HG02981 (cell line): ENCODE data around the gene PNPLA4.

Experiments
- ATAC-seq: cut with Tn5 transposase; IDR thresholded peaks from one replicate; pipeline ENCODE4 v1.9.1; 2021; ENCODE audit warnings: mild to moderate bottlenecking, moderate library complexity; ENCODE audit not compliant: unreplicated experiment

Gene PNPLA4, protein sequence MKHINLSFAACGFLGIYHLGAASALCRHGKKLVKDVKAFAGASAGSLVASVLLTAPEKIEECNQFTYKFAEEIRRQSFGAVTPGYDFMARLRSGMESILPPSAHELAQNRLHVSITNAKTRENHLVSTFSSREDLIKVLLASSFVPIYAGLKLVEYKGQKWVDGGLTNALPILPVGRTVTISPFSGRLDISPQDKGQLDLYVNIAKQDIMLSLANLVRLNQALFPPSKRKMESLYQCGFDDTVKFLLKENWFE

DNA sequence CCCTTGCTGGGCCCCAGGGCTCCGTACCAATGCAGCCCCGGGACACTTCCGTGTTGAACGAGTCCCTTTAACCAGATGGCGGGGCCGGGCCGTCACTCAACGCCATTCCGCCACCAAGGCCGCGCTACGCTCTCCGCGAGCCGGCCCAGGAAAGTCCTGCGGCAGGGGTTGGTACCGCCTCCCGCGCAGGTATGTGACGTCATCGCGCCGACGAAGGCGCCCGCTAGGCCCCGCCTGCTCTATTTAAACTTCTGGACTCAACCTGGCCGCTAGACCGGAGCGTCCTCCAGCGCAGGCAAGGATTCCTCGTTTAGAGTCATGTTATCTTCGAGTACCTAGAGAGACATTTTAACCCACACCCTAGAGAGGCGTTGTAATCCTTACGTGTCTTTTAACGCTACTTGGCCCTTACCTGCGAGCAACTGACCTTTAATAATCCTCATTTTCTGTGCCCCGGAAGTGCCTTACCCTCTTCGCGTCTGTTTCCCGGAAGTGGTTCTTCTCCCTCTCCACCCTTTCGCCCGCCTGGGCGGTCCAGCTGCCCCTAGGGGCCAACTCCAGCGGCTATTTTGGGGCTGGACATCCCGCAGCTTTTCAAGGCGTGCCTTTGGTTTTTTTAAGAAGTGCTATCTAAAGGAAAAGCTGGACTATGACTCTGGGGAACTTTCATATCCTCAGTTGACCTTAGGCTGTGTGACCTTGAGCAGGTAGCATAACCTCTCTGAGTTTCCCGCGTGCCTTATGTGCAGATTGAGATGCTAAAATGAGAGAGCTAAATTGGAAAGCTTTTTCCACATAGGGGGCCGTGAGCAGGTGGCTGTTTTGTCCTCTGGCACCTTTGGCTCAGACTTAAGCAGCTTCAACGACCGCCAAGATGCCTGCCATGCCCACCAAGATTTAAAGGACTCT is at the start of gene PNPLA4:
TSS of gene PNPLA4 (minus strand) at position 155 of the 909 bp plus-strand sequence. CDS start 1,294 bp downstream, outside the sequence.
- peak; percentile 90 for ATAC-seq

DNA sequence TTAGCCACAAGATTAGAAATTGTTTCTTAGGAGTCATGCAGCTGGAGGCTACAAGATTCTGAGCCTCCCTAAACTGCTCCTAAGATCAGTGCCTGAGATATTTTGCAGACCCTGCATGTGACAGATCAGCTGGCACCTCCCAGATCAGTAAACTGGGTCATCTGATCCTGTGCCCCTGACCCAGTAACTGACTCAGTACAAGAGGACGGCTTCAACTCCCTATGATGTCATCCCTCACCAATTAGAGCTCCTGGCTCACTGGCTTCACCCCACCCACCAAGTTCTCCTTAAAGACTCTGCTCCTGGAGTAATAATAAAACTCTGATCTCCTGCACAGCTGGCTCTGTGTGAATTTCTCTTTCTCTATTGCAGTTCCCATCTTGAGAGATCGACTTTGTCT is 45.4 kb upstream of the PNPLA4 start:
- ATAC-seq = no peak

DNA sequence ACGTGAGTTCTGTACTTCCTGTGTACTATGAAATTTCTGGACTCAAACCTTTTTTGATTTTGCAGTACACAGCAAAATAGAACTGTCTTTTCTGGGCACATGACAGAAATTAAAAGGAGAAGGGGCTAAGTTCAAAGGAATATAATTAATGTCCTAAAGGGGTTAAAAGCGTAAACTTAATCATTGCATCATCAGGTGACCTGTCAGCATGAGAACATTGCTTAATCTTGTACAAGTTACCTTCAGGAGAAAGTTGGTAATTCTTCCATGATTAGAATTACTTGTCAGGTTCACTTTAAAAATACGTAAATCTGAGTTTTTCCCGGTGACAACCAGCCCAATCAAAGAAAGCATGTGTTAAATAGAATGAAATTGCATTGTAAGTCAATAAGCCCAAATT is 43.2 kb upstream of the PNPLA4 start:
- ATAC-seq = no peak

DNA sequence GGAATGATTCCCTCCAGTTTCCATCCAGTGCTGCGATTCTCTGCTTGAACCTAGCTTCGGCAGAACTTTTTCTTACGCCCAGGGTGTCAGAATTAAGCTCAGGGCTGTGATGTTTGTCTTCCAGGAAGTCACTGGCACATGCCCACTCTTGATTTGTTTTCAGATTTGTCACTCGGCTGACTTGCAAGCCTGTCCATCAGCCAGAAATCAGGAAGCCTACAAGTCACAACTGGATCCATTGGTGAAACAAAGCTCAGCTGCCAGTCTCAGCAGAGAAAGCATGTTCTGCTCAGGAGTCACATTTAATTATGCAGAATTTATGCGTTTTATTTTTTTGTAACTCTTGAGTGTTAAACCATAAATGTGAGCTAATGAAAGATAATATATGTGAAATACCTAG is 38.2 kb upstream of the PNPLA4 start:
- no peak for ATAC-seq

DNA sequence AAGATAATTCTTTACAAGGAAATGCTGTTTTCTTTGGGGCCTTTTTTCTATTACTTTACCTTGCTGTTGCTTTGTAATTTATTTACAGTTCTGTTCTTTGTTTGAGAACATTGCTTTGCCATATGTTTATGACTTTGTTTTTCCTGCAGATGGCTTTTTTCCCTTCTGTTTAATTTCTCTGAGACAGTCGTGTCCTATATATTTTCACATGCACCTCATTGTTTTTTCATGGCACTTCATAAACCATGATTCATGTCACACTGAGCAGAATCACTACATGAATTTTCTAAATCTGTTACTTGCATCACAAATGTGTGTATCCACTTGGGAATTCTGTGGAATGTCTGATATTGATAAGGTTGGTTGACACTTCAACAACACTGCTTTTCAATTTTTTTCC is 33.0 kb upstream of the PNPLA4 start:
- ATAC-seq = no peak

DNA sequence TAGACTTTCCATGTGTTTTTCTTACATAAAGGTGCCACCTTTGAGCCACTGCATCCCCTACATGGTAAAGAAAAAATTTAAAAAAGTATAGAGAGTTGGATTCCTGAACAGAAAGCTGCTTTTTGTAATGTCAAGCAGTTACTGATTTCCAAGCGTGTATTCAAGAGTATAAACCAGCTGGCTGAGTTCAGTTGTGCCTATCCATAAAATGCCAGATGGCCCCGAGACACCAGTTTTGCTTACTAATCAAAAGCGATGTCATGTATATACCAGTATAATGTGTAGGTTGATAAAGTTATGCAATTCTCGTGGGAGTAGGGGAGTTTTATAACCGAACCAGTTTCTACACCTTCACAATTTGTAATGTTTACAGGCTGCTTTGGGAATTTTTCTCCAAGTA is 26.2 kb upstream of the PNPLA4 start:
- ATAC-seq = no peak

DNA sequence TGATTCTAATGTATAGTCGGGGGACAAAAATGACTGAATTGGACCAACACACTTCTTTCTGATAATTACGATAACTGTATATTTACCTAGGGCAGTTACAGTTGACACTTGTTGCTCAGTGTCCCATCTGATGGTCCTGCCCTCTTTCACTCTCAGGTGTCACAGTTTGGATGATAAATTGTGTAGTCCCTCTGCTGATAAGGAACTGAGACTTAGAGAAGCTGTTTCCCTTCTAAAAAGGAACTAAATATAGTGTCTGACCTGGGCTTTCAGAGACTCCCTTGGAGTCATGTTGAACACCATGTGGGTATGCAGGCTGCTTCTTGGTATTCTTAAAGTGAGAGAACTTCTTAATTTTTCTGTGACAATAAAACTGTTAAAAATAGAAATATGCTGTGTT is 23.7 kb upstream of the PNPLA4 start:
- ATAC-seq = peak; percentile 98

DNA sequence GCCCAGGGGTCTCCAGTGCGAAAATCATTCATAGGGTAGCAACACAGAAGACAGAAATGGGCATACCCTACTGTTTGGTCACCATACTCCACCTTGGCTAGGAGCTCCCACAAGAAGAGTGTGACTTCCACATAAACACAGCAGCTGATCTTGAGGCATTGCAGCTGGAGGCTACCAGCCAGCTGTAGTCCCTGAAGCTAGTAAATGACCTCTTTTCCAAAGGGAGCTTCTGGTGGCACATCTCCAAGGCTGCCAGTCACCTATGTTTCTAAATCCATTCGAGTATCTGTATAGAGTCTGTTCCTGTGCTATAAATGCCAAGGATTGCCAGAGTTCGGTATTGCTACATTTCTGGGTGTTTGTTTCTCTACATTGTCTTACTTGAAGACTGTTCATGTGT is 21.3 kb upstream of the PNPLA4 start:
- ATAC-seq = no peak

DNA sequence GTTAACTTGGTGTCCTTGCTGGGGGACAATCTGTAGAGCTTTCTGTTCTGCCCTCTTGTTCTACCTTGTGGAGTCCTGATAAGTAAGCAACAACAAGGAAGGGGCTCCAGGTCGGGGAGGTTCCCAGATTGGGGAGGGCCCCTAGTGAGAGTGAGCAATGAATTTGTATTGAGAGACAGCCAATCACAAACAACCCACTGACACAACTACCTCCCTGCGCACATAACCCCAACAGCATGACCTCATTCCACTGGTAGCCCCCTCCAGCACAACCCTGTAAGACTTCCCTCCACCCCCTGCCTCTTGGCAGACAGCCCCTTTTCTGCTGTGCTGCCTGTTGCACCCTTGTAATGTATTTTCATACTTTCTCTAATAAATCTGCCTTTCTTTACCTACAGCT is 19.7 kb upstream of the PNPLA4 start:
- ATAC-seq = no peak

DNA sequence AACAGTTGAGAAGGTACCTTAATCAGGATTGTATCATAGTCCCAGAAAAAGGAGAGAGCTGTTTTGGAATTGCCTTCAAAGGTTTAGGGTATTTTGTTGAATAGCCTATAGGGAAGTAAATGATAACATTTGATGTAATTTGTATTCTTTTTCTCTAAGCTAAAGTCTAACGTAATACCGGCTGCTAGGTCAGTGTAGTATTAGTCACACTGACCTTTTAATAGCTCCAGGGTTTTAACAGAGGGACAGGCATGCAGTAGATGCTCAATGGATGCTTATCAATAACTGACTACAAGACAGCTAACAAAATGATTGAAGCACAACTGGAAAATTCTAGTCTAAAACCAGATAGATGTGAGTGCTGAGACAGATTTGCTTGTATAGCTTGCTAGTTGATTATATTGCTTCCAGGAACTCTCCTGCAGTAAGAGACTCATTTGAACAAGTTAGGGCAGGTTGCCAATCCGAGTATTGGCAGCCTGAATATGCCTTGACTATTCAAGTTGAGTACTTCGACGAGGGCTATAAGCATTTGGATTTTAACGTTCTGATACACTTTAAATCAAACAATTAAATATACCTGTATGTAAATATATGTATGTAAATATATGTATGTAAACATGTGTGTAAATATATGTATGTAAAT is 16.5 kb upstream of the PNPLA4 start:
- ATAC-seq = no peak

DNA sequence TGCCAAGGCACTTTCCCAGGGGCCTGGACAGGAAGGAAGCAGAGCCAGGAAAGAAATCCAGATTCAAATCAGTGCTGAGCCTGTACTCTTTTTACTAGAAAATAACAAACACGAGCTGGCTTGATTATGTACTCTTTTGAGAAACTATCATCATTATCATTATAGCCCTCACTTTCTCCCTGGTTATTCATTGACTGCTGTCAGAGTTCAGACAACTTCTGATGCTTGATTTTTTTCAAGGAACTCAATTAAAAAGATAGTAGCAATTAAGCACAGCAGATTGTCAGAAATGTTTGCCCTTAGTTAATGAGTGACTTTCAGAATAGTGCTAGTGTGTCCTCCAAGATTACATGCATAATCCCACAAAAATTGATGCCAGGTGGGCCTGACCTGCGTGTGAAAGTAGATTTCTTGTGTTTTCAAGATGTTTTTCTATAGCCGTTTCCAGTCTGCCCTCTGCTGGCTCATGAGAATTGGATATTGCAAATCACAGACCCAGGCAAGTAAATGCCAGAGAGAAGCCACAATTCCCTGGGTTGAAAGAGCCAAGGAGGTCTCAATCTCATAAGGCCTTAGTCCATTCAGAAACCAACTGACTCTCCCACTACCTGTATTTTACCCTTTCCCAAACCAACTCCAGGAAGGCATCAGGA is 14.3 kb upstream of the PNPLA4 start:
- ATAC-seq = no peak

DNA sequence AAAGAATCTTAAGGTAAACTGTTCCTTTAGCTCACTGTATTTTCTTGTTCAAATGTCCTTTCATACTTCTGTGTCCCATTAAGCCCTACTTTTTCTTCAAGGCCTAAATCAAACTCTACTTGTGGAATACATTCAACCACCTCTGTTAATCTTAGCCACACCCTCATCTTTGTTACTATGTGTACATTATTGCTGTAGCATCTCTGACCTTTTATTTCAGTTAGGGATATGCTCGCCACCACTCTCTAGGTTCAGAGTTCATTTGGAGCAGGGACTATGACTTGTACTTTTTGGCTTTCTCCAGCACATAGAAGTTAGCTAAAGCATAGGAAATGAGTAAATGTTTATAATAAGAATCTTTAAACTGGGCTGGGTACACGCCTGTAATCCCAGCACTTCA is 6.8 kb upstream of the PNPLA4 start:
- no peak for ATAC-seq

DNA sequence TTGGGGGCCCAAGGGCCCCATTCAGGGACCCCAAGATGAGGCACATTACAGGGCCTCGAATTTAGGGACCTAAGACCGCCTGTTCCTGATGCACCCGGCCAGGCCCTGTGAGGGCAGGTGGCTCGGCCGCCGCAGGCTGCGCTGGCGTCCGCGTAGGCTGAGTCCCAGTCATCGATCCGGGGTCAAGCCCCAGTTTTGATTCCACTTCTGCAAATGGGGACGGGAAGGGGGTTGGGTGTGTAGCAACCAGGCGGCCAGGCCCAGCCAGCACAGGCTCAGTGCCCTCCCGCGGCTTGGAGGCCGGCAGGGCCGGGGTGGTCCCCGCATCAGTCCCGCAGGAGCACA is 327 bp downstream of the PNPLA4 start:
- no peak for ATAC-seq

DNA sequence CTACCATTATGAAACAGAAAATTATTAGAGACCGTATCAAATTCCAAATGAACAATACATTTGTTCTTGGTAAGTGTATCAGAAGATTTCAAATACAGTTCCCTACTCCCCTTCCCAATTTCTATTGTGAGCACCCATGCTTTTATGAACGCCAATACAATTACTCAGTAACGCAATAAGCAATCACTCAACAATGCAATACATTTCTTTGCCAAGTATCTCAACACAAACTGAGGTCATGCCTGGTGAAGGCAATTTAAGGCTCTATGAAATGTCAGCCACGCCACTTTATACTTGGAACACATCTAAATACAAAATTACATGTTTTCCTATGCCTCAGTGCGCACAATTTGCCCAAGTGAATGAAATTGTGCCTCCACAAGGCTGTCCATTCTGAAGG is 712 bp downstream of the PNPLA4 start:
- no peak for ATAC-seq

DNA sequence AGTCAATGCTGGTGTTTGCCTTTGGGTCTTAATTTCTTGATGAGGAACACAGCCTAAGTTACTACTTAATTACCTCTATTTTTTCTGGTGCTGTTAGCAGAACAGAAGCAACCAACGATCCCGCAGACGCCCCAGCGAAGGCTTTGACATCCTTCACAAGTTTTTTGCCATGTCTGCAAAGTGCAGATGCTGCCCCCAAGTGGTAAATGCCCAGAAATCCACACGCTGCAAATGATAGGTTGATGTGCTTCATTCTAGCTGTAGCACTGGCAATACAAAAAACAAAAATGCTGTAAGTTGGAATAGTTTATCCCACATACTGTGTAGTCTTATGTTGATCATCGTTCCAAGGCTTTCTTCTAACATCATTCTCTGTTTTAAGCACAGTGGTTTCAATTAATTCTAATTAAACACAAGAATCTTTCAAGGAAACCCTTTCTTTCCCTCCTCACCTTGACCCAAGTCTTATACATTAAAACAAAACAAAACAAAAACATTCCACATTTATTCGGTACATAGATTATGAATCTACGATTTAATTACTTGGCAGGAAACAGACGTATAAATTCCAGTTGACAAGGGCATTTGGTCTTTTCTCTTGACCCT is 1.2 kb downstream of the PNPLA4 start:
- ATAC-seq = no peak

DNA sequence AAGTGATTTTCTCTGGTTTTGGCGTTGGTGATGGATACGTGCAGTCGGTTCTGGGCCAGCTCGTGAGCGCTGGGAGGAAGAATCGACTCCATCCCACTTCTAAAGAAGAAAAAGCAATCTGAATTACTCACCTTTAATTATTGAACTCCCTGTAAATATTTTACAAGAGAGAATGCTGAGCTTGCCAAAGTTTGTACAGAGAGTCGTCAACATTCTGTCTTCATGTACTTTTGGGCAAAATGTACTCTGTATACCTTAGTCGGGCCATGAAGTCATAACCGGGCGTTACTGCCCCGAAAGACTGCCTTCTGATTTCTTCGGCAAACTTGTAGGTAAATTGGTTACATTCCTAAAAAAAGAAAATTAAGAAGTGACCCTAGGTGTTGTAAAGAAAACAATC is 5.5 kb downstream of the PNPLA4 start:
- ATAC-seq = no peak

DNA sequence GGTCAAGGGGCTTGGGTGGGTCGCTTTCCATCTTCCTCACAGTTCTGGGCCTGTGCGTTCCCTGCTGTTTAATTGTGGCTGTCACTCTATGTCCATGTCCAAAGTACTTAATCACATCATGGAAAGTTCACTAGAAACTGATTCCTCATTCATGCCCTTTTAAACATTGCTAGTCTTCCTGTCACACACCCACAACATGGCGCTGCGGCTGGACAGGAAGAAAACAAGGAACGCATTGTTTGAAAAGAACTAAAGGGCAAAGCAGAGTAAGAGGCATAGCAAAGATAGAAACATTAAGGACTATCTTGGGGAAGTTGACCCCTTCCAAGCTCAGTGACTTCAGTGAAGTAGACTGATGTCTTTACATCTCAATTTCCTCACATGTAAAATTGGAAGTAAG is 18.4 kb downstream of the PNPLA4 start:
- no peak for ATAC-seq

DNA sequence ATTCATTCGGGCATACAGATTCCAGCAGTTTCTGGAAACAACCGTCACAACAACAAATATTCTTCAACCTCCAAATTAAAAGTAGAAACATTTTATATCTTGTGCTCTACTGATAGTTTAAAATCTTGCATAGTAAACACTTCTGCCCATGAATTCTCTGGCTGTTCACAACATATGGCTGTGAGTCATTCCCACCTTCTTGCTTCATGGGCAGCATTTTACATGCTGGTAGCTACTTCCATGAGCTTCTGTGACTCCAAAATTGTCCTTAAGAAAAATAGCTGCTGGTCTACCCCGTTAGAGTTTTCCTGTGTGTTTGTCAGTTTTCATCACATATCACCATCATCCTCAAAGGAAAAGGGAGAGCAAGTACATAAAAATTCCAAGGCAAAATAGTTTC is 22.7 kb downstream of the PNPLA4 start:
- ATAC-seq = no peak

DNA sequence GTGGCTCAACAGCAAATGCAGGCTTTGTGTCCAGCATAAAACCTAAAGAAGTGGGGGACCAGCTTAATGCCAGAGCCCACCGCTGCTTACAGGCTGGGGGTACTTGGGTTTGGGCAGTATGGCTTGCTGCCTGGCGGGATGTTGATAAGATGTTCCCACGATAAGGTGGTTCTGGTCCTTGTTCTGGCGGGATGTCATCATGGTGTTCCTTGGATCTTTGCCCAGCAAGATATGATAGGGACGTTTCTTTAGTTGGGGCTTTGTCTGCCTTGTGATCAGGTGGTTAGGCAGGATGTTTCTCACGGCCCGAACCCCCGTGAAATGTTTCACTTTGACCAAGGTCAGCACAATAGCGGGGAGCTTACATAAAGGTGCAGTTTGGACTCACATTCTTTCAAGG is 35.3 kb downstream of the PNPLA4 start:
- no peak for ATAC-seq

DNA sequence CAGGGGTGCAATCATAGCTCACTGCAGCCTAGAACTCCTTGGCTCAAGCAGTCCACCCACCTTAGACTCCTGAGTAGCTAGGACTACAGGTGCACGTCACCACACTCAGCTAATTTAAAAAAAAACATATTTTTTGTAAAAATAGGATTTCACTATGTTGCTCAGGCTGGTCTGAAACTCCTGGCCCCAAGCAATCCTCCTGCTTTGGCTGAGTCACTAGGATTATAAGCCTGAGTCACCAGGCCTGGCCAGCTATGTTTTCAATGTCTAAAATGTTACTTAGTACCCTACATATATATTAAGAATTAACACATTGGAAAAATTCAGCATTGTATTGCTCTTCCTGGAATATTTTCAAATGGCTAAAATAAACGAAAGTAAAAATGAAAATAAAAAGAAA is 37.5 kb downstream of the PNPLA4 start:
- ATAC-seq = peak; percentile 20

DNA sequence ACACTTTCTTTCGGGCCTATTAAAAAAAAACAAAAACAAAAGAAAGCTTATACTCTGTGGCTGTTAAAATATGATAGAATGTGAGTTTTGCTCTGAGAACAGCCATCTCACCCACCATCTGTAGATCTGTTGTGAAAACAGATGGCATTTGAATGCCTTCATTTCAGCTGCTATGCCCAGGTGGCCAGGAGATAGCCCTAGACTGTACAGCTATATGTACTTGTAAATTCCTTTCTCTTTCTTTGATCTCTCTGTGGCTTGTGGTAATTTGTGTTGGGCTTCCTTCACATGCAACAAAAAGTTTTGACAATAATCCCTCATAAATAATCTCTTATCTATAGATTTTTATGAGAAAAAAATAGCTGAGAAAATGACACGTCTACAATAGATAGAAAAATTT is 38.1 kb downstream of the PNPLA4 start:
- peak; percentile 71 for ATAC-seq
